Cardiac muscle cell (in vitro differentiated cells and primary cell): ENCODE results near the gene JPH4. TPM values are rescaled to one million over a fixed set of nuclear protein-coding genes. Genes with fewer than 3 reads are reported as not detected.
"Not testable (repeated sequence)": the region's sequence is repeated elsewhere in the genome, so short reads cannot be mapped to it uniquely, and the experiment has no call there.

Source experiments
- DNase-seq, 2 donors: peaks; one replicate each; pipeline versions ENCODE4 v3.0.0 to v3.0.0-alpha.2; 2010 to 2017; ENCODE audit warnings: low read depth in 1 of 2, low spot score in 1 of 2
- H3K27ac ChIP-seq: fragments of 200-600 bp; sonication (generic); 2 replicates; pipeline ENCODE4 v1.5.1; 2016
- H3K27me3 ChIP-seq: fragments of 200-600 bp; sonication (generic); 2 replicates; pipeline ENCODE4 v1.6.0; 2016; ENCODE audit warnings: control low read depth
- H3K36me3 ChIP-seq: fragments of 200-600 bp; sonication (generic); 2 replicates; pipeline ENCODE4 v1.5.1; 2016; ENCODE audit warnings: control low read depth
- H3K4me1 ChIP-seq: fragments of 200-600 bp; sonication (generic); 2 replicates; pipeline ENCODE4 v1.8.1; 2017; ENCODE audit warnings: low read depth, mild to moderate bottlenecking, mixed run types
- H3K4me3 ChIP-seq: fragments of 200-600 bp; sonication (generic); 2 replicates; pipeline ENCODE4 v1.5.1; 2016; ENCODE audit warnings: mild to moderate bottlenecking
- H3K9me3 ChIP-seq: fragments of 200-600 bp; sonication (generic); 2 replicates; pipeline ENCODE4 v1.5.1; 2017; ENCODE audit warnings: low read depth, mild to moderate bottlenecking, control low read depth
- CTCF ChIP-seq: IDR thresholded peaks from 2 replicates; pipeline ENCODE4 v1.5.1; 2012; ENCODE audit warnings: low read depth, mild to moderate bottlenecking, low read length
- polyA plus RNA-seq: library from polyadenylated mRNA; unstranded; fragments of >200 nt; fragmentation: Nextera tagmentation; extraction: Ambion mirVana; gene quantifications from 2 replicates; pipeline ENCODE4 v1.2.1, GENCODE V29; 2016
- total RNA-seq: library from RNA; depleted of rRNA; stranded (reverse); fragments of >200 nt; gene quantifications from 2 replicates; pipeline ENCODE4 v1.2.3, GENCODE V29; 2016

The JPH4 gene
- total and polyA plus RNA-seq, 2 experiments from 2014 or later: 0.53 to 0.63 TPM

GRCh38 chr14:23612354-23612732, 33.8 kb upstream of the JPH4 start:
- H3K36me3 ChIP-seq: no peaks in the 10 kb centered on the region
- no peaks in the 10 kb centered on the region for H3K9me3 ChIP-seq
- H3K27ac ChIP-seq: no peak overlapping the region
- H3K27me3 ChIP-seq: peaks cover 21% of the 10 kb centered on the region
- no peak overlapping the region for H3K4me3 ChIP-seq
- H3K4me1 ChIP-seq: no peaks in the 10 kb centered on the region
- no peak for DNase-seq
- TF ChIP-seq CTCF: no peak

- H3K9me3 ChIP-seq: no peaks in the 10 kb centered on the region
- H3K4me1 ChIP-seq: no peaks in the 10 kb centered on the region
- peaks cover 20% of the 10 kb centered on the region for H3K27me3 ChIP-seq
- no peaks in the 10 kb centered on the region for H3K36me3 ChIP-seq
- TF ChIP-seq CTCF: no peak
- H3K27ac ChIP-seq: no peak overlapping the region
- DNase-seq: no peak
- no peak overlapping the region for H3K4me3 ChIP-seq
These were observed 32.3 kb upstream of the JPH4 start for GRCh38 chr14:23610815-23611289.

- Histone ChIP-seq H3K9me3 (no peaks in the 10 kb centered on the region), H3K4me3 (no peak overlapping the region), H3K36me3 (no peaks in the 10 kb centered on the region), H3K4me1 (no peaks in the 10 kb centered on the region), H3K27me3 (peaks cover 17% of the 10 kb centered on the region), H3K27ac (no peak overlapping the region)
- no peak for DNase-seq
- no peak for TF ChIP-seq CTCF
These were observed 31.7 kb upstream of the JPH4 start for GRCh38 chr14:23610090-23610814.

GRCh38 chr14:23609411-23610089, 31.0 kb upstream of the JPH4 start:
- peaks cover 16% of the 10 kb centered on the region for H3K27me3 ChIP-seq
- H3K27ac ChIP-seq, H3K4me3 ChIP-seq, H3K4me1 ChIP-seq, DNase-seq, H3K9me3 ChIP-seq, H3K36me3 ChIP-seq: not testable (repeated sequence)

- no peak for TF ChIP-seq CTCF
- H3K27me3 ChIP-seq: peaks cover 11% of the 10 kb centered on the region
- H3K4me3 ChIP-seq: no peak overlapping the region
- no peaks in the 10 kb centered on the region for H3K4me1 ChIP-seq
- no peak for DNase-seq
- no peaks in the 10 kb centered on the region for H3K36me3 ChIP-seq
- H3K9me3 ChIP-seq: no peaks in the 10 kb centered on the region
- H3K27ac ChIP-seq: no peak overlapping the region
These were observed 30.4 kb upstream of the JPH4 start for GRCh38 chr14:23609001-23609400.

GRCh38 chr14:23608454-23608853, 29.9 kb upstream of the JPH4 start:
- no peaks in the 10 kb centered on the region for H3K4me1 ChIP-seq
- no peaks in the 10 kb centered on the region for H3K36me3 ChIP-seq
- no peak overlapping the region for H3K27ac ChIP-seq
- H3K4me3 ChIP-seq: no peak overlapping the region
- peaks cover 7% of the 10 kb centered on the region for H3K27me3 ChIP-seq
- no peak for DNase-seq
- H3K9me3 ChIP-seq: no peaks in the 10 kb centered on the region
- no peak for TF ChIP-seq CTCF
